Measurements from ENCODE around the gene S100A5. TPM values are rescaled to one million over a fixed set of nuclear protein-coding genes. Genes with fewer than 3 reads are reported as not detected.
A peak's percentile ranks its signal among the peaks of the same experiment; 100 is the strongest.

S100A5 gene
- total and polyA plus RNA-seq, 10 of the 15 experiments (the other 5 are each of a cell fraction or from before 2014, with no cell fraction given) = 0.47 to 0.75 (median 0.56) TPM; not detected in 6

DNA sequence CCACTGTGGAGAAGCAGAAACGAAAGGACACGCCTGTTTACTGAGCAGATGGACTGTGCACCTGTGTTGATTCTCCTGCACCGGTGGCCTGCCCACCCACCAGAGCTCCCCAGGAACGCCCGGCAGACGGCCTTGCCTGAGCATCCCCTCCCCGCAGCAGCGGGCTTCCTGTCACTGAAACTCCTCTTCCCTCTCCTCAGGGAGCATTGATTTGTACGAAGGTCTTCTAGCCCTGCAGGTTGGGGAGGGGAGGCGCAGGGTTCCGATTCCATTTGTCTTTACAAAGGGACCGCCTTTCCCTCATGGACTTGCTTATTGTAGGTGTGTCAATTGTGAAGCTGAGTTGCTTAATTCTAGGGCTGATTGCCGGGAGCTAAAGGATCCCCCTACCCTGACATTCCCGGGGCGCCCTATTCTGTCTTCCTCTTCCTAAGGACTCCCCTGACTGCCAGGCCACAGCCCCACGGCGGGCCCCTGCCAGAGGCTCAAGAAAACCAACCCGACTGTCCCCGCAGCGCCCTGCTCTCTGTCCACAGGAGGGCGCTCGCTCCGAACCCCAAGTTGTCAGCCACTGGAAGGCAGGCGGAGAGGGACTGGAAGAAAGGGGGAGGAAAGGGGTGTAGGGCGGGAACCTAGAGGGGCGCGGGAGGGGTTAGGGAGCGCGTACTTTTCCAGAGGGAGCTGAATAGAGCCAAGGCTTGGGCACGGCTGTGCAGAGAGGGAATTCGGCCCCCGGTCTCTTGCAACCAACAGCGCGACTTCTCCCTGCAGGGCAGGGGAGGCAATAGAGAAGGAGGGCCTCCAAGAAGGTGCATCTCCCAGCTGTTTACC is 7.8 kb downstream of the S100A5 start (continued):
- TF ChIP-seq PRDM15 (CRISPR knock-in tag; IDR thresholded peaks at IDR 0.05) = no peak
- TF ChIP-seq ATF3 (IDR thresholded peaks at IDR 0.05; ENCODE audit: borderline replicate concordance, extremely low read depth, low read depth, low read length) = no peak
- no peak for TF ChIP-seq STAT3 (IDR thresholded peaks at IDR 0.05; ENCODE audit: low read depth, low read length)
- TF ChIP-seq CTCF (IDR thresholded peaks at IDR 0.05 in 2 of 3, conservative IDR thresholded peaks at IDR 0.05 in 1 of 3; ENCODE audit: control insufficient read depth in 2 of 3, extremely low read depth in 1 of 3, insufficient read depth in 1 of 3, low read depth in 3 of 3, low read length in 3 of 3) = peak; percentile 73 to 86 (median 73)

Data from GM12878 (cell line).